ENCODE measurements around the gene SPTLC2. TPM values are rescaled to one million over a fixed set of nuclear protein-coding genes. Genes with fewer than 3 reads are reported as not detected.
A peak's percentile ranks its signal among the peaks of the same experiment; 100 is the strongest.

The SPTLC2 gene
- total and polyA plus RNA-seq, 9 donors = 8.0 to 31.1 (median 21.5) TPM

- TF ChIP-seq EP300 (IDR thresholded peaks at IDR 0.05) (no peak), CTCF (IDR thresholded peaks at IDR 0.05) (no peak), POLR2A (IDR thresholded peaks at IDR 0.05) (no peak)
- H3K4me3 ChIP-seq = no peak overlapping the region
- H3K27ac ChIP-seq = no peak overlapping the region
- 74 to 83% (median 74%) methylated on average over 5 of the region's 5 CpGs for WGBS, 3 donors
- no peaks in the 10 kb centered on the region for H3K27me3 ChIP-seq
- no peaks in the 10 kb centered on the region for H3K9me3 ChIP-seq
- DNase-seq = no peak
- intact Hi-C loops (cut with DNase I) = loop anchor here in 1 of 4 donors (10.0 kb wide), 1 partner anchor 77 kb away; no protein-coding TSS in a partner anchor
- no peaks in the 10 kb centered on the region for H3K4me1 ChIP-seq (ENCODE audit: insufficient read depth)
- peaks cover 2% of the 10 kb centered on the region for H3K36me3 ChIP-seq
Observed at GRCh38 chr14:77467801-77468200, 148.6 kb downstream of the SPTLC2 start.

- DNase-seq = peak in 3 of 5 donors; percentile 37 to 48 (median 48)
- H3K4me3 ChIP-seq = peak overlapping the region; percentile 82
- WGBS, 3 donors = 21 to 27% (median 23%) methylated on average over 13 of the region's 13 CpGs
- TF ChIP-seq EP300 (IDR thresholded peaks at IDR 0.05) (no peak), POLR2A (IDR thresholded peaks at IDR 0.05) (no peak), CTCF (IDR thresholded peaks at IDR 0.05) (no peak)
- H3K9me3 ChIP-seq = no peaks in the 10 kb centered on the region
- H3K4me1 ChIP-seq (ENCODE audit: insufficient read depth) = no peaks in the 10 kb centered on the region
- H3K36me3 ChIP-seq = no peaks in the 10 kb centered on the region
- intact Hi-C loops (cut with DNase I) = loop anchor here in 2 of 4 donors (5.0 to 10.0 kb wide), 3 partner anchors 96 to 137 kb away; partner anchors contain the start of genes GSTZ1 (in 2 of the 2) and POMT2 (in 2 of the 2)
- H3K27me3 ChIP-seq = no peaks in the 10 kb centered on the region
- H3K27ac ChIP-seq = no peak overlapping the region
Observed at GRCh38 chr14:77459072-77459723, 157.2 kb downstream of the SPTLC2 start.

- Histone ChIP-seq H3K27me3 (no peaks in the 10 kb centered on the region), H3K27ac (peak overlapping the region; percentile 84 to 97), H3K36me3 (no peaks in the 10 kb centered on the region), H3K4me1 (ENCODE audit: insufficient read depth) (no peaks in the 10 kb centered on the region), H3K9me3 (no peaks in the 10 kb centered on the region), H3K4me3 (peak overlapping the region; percentile 82)
- TF ChIP-seq EP300 (IDR thresholded peaks at IDR 0.05) = no peak
- TF ChIP-seq CTCF (IDR thresholded peaks at IDR 0.05) = no peak
- TF ChIP-seq POLR2A (IDR thresholded peaks at IDR 0.05) = no peak
- 0 to 1% (median 0%) methylated on average over 25 to 29 of the region's 29 CpGs for WGBS, 3 donors
- DNase-seq = no peak
- intact Hi-C loops (cut with DNase I) = loop anchor here in 2 of 4 donors (5.0 to 10.0 kb wide), 3 partner anchors 96 to 136 kb away; partner anchors contain the start of genes GSTZ1 (in 2 of the 2) and POMT2 (in 2 of the 2)
Observed at GRCh38 chr14:77458249-77458950, 158.0 kb downstream of the SPTLC2 start.

- H3K4me1 ChIP-seq (ENCODE audit: insufficient read depth) = no peaks in the 10 kb centered on the region
- no peak for TF ChIP-seq CTCF (IDR thresholded peaks at IDR 0.05)
- peak; percentile 62 for TF ChIP-seq POLR2A (IDR thresholded peaks at IDR 0.05)
- no peak for TF ChIP-seq EP300 (IDR thresholded peaks at IDR 0.05)
- intact Hi-C loops (cut with DNase I) = loop anchor here in 2 of 4 donors (5.0 to 10.0 kb wide), 3 partner anchors 97 to 135 kb away; partner anchors contain the start of genes GSTZ1 (in 2 of the 2) and POMT2 (in 2 of the 2)
Observed at GRCh38 chr14:77457522-77458248, 158.8 kb downstream of the SPTLC2 start, which contains the start of the genes AHSA1 and VIPAS39. Gene AHSA1 (plus strand): TSS chr14:77458093. CDS start chr14:77458190, 97 bp downstream. Gene VIPAS39 (minus strand): TSS chr14:77457601. CDS start chr14:77454102, 3,499 bp downstream.

More at GRCh38 chr14:77457522-77458248, 158.8 kb downstream of the SPTLC2 start, which contains the start of the genes AHSA1 and VIPAS39:
- peak within 1 kb of the TSS; percentile 84 to 97 for H3K27ac ChIP-seq
- no peaks in the 10 kb centered on the region for H3K9me3 ChIP-seq
- no peaks in the 10 kb centered on the region for H3K36me3 ChIP-seq
- no peaks in the 10 kb centered on the region for H3K27me3 ChIP-seq
- 0 to 1% (median 0%) methylated on average over 50 of the region's 50 CpGs for WGBS, 3 donors
- DNase-seq = peak; percentile 91 to 95 (median 92)
- H3K4me3 ChIP-seq = peak within 1 kb of the TSS; percentile 82

Measured in ovary (tissue), 9 donors.